Transverse colon (tissue), 3 donors: ENCODE results near the gene FKBP5.

ENCODE experiments used
- CTCF ChIP-seq, 5 experiments: fragments of 200-600 bp in 3 of 5; fragments of 450-650 bp in 2 of 5; sonication (generic) in 3 of 5; IDR thresholded peaks; 1 replicate in 2 of 5; 2 replicates in 3 of 5; pipeline ENCODE4 v1.5.1; 2016 to 2017; ENCODE audit warnings: antibody characterized with exemption in 5 of 5, inconsistent platforms in 3 of 5, mild to moderate bottlenecking in 2 of 5, moderate library complexity in 1 of 5
- EP300 ChIP-seq: sonication (generic); formaldehyde crosslinking; IDR thresholded peaks from one replicate; pipeline ENCODE4 v1.6.1; 2017; ENCODE audit warnings: antibody characterized with exemption, low read depth
- POLR2A ChIP-seq: fragments of 450-650 bp; IDR thresholded peaks from one replicate; pipeline ENCODE4 v1.6.1; 2016; ENCODE audit warnings: antibody characterized with exemption, mild to moderate bottlenecking, moderate library complexity

GRCh38 chr6:35718375-35718736 is 29.6 kb upstream of the FKBP5 start:
- no peak for TF ChIP-seq CTCF (IDR thresholded peaks at IDR 0.05)
- no peak for TF ChIP-seq EP300
- no peak for TF ChIP-seq POLR2A
